ENCODE measurements around the gene ATOSA.

ATOSA gene, protein sequence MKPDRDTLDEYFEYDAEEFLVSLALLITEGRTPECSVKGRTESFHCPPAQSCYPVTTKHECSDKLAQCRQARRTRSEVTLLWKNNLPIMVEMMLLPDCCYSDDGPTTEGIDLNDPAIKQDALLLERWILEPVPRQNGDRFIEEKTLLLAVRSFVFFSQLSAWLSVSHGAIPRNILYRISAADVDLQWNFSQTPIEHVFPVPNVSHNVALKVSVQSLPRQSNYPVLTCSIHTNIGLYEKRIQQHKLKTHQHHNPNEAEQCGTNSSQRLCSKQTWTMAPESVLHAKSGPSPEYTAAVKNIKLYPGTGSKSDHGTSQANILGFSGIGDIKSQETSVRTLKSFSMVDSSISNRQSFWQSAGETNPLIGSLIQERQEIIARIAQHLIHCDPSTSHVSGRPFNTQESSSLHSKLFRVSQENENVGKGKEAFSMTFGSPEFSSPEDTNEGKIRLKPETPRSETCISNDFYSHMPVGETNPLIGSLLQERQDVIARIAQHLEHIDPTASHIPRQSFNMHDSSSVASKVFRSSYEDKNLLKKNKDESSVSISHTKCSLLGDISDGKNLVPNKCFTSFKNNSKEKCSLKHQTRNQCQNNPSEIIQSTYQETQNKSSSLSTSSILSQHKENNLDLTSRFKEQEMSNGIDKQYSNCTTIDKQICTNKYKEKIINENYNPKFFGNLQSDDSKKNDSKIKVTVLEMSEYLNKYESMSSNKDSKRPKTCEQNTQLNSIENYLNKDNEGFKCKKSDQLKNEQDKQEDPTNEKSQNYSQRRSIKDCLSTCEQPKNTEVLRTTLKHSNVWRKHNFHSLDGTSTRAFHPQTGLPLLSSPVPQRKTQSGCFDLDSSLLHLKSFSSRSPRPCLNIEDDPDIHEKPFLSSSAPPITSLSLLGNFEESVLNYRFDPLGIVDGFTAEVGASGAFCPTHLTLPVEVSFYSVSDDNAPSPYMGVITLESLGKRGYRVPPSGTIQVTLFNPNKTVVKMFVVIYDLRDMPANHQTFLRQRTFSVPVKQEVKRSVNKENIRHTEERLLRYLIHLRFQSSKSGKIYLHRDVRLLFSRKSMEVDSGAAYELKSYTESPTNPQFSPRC

DNA sequence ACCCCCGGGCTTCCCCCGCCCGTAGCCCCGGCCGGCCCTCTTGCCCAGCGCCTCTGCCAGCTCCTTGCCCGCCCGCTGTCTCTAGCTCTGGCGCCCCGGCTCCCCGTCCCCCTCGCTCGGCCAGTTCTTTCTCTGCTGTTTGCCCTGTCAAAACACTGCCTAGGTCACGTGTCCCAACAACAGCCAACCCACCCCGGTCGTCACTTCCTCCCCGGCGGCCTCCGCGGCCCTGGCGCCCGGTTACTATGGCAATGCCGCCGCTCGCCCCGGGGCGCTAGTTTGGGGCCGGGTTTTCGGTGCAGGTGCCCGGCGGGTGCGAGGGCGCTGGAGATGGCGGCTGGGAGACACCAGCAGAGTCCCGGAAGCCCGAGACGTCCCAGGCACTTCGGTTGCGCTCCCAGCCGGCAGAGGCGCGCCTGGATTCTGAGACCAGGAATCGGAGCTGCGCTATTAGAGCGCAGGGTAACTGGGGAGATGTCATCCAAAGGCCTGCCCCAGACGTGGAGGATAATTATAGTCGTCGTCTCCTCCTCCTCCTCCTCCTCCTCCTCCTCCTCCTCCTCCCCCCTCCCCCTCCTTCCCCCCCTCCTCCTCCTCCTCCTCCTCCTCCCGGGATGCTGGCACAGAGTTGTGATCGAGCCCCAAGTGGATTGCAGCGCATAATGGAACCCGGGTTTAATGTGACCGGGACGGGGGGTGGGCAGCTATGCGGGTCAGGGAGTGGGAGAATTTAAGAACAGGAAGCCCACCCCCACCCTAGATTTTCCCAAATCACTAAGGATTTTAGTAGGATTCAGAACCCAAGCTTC, at the start of gene ATOSA:
Gene ATOSA, minus strand, starts transcription at position 157 of the 809 bp plus-strand sequence. CDS start 1,367 bp downstream, outside the sequence.
- FAIRE-seq: peak; percentile 91
- DNase-seq (ENCODE audit: extremely low spot score, insufficient read length, low read depth): peak; percentile 57

DNA sequence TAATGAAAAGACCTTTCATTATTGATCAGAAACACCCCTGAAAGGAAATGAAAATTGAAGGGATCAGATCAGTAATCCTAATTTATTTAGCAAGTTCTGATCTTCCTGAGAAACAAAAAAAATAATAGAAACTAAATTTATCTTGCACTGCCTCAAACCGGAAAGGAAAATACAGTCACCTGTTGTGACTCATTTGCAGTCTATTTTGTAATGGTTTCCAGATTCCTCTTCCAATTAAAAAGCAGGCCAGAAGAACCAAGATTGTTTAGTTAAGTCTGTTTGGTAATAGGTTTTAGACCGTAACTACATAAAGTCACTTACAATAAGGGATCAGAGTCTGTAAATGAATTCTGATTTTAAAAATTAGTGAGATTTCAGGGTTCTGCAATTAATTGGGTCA, 49.7 kb upstream of the ATOSA start:
- FAIRE-seq: no peak
- no peak for DNase-seq (ENCODE audit: extremely low spot score, insufficient read length, low read depth)

DNA sequence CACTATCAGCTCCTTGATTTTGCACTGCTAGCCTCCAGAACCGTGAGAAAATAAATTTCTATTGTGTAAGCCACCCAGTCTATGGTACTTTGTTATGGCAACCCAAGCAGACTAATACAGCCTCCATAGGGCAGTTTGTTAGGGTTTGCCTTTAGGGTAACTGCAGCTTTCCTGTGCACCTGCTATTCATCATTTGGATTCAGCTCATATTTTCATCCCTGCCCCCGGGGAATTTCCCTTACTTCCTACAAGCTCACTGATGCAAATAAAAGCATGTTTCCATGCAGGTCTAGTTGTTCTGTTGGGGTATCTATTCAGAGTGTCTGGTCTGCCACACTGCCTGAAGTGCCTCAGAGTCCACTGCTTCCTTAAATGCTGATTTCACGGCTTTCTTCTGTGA, 48.6 kb upstream of the ATOSA start:
- DNase-seq (ENCODE audit: extremely low spot score, insufficient read length, low read depth) (no peak), FAIRE-seq (no peak)

DNA sequence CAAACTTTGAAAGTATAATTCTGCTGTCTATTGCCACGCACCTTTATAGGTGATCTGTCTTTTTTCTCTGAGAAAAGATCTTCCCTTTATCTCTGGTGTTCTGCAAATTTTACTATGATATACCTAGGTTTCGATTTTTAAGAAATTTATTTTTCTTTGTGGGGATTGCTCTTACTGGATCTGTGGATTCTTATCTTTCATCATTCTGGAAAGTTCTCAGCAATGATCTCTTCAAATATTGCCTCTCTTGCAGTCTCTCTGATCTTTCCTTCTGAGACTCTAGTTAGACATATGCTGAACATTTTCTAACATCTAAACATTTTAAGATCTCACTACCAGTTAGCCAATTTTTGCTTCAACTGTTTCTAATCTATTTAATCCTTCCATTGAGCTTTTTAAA, 47.0 kb upstream of the ATOSA start:
- FAIRE-seq (no peak), DNase-seq (ENCODE audit: extremely low spot score, insufficient read length, low read depth) (no peak)

DNA sequence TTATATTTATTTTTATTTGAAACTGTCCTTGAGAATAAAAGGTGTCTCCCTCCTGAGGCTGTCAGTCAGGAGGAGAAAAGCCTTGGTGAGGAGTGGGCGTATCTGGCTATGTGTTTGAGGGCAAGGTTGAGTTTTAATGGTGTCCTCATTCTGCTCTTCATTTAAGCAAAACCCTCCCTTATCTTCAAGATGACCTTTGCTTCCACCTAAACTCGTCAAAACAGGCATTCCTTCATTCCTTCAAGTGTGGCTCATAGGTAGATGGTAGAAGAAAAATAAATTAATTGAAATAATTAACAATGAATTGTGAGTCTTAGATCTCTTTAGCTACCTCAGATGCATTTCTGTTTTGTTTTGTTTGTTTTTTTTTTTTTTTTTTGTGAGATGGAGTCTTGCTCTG, 39.4 kb upstream of the ATOSA start:
- DNase-seq (ENCODE audit: extremely low spot score, insufficient read length, low read depth) (no peak), FAIRE-seq (no peak)

DNA sequence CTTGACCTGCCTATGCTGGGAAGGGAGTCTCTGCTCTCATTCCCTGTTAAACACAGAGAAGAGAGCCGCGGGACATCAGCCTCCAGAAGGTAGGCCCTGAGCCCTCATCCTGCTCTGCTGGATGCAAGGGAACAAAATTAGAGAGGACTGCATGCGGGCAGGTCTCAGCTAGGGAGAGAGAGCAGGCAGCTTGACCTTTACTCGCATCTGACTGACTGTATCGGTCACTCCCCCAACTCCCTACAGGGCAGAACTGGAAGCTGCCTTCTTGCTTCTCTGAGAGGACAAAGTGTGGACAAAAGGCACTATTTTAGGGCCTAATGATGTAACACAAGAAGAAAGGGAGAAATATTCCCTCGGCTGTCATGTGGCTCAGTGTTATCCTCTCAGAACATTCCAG, 38.7 kb upstream of the ATOSA start:
- no peak for FAIRE-seq

DNA sequence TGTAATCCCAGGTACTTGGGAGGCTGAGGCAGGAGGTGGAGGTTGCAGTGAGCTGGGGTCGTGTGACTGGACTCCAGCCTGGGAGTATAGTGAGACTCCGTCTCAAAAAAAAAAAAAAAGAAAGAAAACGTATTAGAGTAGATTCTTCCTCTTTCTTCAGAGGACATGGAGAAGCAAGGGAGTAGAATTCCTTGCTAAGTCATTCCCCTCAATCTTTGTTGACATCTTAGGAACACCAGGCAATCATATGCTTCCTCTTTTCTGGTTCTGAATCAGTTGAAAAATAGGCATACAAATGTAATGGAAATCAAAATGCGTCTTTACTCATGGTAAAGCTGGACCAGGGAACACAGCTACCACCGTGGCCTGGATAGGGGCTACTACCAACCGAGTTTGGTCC, 38.3 kb upstream of the ATOSA start:
- FAIRE-seq (no peak), DNase-seq (ENCODE audit: extremely low spot score, insufficient read length, low read depth) (no peak)

More for the DNA sequence above, 38.7 kb upstream of the ATOSA start:
- DNase-seq (ENCODE audit: extremely low spot score, insufficient read length, low read depth): no peak

DNA sequence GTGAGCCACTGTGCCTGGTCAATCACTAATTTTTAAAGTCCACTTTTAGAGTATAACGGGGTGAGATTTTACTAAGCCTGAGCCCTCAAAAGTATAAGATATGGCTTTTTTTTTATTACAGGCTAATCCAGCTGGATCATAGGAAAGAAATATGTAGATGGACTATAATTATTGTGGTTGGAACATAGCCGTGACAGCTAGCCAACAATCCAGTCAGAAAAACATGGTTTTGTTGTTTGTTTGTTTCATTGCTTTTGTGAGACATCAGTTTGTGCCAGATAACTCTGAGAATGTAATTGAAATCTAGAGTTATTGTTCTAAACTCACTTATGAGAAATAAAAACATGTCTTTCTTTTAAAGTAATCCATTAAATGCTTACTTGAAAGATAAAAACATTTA, 37.3 kb upstream of the ATOSA start:
- DNase-seq (ENCODE audit: extremely low spot score, insufficient read length, low read depth) (no peak), FAIRE-seq (no peak)

DNA sequence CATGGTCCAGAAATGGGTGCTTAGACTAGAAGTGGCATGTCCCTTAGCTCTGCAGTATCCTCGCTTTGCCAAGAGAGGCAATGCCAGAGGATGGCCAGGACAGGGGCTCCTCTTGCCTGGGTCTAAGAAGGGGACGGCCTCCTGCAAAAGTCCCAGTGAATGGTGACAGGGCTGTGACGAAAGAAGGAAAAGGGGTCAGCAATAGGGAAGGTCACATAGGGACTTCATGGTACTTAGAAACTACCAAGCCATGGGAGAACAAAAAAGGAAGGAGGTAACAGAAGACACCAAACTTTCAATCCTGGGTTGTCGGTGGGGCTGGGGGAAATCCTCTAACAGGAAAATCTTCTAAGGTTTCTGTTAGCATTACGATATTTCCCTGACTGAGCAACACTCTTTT, 36.2 kb upstream of the ATOSA start:
- FAIRE-seq (no peak), DNase-seq (ENCODE audit: extremely low spot score, insufficient read length, low read depth) (no peak)

DNA sequence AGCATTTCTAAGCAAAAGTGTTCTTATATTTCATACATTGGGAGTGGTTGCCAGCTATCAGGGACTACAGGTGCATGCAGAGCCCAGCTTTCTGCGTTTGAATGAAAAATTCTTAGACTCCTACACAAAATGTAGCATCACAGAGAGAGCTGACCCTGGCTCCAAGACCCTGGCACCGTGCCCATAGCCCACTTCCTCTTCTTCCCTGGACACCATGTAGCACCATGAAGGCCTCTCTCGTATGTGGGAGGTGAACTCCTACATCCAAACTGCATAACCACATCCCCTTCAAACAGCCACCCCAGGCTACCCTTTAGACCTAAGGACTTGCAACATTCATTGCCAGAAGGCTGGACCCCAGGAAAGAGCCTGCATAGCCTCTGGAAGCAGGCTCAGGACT, 35.8 kb upstream of the ATOSA start:
- DNase-seq (ENCODE audit: extremely low spot score, insufficient read length, low read depth) (no peak), FAIRE-seq (no peak)

DNA sequence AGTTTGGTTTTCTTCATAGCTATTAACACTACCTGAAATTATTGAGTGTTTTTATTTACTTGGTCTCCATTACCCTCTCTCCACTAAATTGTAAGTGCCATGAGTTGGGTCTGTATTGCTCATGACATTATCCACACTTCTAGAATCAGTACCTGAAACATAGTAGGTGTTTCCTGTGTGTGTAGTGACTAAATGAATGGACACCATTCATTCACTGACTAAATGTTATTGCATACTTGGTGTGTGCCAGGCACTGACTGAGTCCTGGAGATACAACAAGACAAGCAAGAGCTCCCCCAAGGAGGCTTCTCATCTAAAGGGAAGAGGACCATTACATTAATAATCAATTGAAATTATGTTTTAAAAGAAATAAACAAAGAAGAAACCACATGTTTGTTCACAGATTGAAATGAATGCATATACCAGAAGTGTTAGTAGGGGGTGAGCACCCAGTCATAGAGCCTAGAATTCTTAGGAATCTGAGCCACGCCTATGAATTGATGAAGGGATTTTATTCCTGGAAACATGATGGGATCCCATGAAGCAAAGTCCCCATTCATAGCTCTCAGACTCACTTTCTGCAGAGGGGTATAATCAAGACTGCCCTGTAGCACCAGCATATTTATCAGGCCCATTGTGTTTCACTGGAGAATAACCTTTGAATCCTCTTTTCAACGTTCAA, 31.7 kb upstream of the ATOSA start:
- FAIRE-seq: peak; percentile 15

DNA sequence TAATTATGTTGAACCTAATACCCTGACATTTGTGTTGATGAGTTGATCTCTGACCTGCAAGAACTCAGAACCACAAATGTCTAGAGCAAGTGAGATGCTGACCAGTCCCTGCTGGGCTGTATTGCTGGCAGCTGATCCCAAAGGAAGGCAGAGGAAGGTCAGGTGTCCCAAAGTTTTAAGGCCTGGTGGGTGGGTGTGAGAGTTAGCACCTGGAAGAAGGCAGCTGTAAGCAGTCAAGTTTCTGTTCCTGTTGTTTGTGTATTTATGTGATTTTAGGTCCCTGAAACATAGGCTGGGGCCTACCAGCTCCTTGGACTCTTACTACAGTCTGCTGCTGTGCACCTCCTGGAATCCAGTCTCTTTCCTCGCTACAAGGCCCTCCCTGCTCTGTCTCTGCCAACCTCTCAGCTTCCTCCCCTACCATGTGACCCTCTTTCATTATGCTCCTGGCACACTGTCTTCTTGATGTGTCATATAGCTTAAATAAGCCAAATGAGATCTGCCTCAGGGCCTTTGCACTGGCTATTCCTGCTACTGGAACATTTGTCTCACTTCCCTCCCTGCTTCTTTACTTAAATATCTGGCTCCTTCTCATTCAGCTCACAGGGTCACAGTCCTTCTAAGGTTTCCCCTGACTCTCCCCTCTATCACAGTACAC, 31.0 kb upstream of the ATOSA start:
- FAIRE-seq: no peak
- no peak for DNase-seq (ENCODE audit: extremely low spot score, insufficient read length, low read depth)

More for the DNA sequence above, 31.7 kb upstream of the ATOSA start:
- no peak for DNase-seq (ENCODE audit: extremely low spot score, insufficient read length, low read depth)

DNA sequence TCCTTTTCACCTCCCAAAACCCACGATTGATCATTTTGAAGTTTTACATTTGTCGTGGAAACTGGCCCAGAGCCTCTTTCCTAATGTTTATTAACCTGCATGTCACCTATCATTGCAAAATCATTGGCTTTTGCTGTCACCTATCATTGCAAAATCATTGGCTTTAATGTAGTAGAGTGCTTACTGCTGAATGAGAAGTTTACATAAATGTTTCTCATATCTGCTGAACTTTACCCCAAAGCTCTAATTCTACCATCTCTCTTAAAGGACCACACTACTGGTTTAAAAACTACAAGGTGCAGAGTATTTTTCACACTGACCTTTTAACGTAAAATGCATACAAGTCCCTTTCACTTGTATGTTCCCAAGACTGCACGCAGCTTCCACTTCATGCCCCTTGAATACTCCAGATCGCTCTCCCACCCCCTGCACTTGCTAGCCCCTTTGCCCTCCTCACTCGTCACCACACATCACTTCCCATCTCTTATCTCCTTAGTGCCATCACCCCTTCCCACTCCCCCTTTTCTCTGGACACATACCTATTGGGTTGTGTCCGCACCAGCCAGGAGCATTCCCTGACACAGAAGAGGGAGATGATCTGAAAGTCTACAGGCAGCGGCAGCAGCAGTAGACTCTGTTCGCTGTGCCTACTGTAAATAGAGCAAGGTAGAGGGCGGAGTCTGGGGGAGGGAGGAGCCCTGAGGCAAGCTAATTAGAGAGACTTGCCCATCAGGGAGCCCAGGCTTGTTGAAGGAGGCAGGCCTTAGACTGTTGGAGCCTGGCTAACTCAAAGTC, 30.2 kb upstream of the ATOSA start:
- FAIRE-seq: peak; percentile 89
- DNase-seq (ENCODE audit: extremely low spot score, insufficient read length, low read depth): peak; percentile 17

DNA sequence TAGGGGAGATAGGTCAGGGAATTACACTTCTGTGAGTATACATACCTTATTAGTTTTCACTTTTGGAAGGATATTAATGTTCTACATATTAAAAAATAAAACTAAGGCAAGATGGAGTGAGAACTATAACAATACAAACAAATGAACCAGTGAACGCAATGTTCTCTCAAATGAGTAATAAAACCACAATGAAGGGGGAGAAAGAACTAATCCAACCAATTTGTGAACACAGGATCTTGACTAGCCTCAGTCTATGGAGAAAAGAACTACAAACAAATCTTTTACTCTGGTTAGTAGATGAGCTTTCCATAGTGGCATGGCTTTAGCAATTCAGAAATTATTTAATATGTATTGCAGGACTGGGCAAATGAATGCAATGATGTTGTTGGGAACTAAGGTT, 26.9 kb upstream of the ATOSA start:
- FAIRE-seq: no peak
- DNase-seq (ENCODE audit: extremely low spot score, insufficient read length, low read depth): no peak

DNA sequence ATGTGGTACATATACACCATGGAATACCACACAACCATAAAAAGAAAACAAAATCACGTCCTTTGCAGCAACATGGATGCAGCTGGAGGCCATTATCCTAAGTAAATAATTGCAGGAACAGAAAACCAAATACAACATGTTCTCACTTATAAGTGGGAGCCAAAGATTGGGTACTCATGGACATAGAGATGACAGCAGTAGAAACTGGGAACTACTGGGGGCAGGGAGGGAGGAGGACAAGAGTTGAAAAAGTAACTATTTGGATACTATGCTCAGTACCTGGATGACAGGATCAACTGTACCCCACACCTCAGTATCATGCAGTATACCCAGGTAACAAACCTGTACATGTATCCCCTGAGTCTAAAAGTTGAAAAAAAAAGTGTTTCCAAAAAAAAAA, 23.2 kb upstream of the ATOSA start:
- FAIRE-seq: no peak
- no peak for DNase-seq (ENCODE audit: extremely low spot score, insufficient read length, low read depth)

DNA sequence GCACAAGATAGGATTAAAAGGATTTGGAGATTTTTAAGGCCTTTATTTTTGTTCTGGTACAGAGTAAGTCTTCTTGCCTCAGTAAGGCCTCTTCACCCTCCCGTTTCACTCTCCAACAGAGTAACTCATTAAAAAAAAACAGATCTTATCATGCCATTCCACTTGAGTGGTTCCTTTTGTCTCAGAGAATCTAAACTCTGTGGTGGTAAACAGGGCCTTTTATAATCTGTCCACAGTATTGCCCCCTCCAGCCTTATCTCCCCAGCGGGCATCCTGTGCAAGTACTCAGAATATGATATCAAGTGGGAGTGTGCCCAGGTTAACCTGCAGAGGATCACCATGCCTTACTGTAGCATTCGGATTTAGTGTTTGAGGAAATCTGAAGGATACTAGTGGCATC, 20.3 kb upstream of the ATOSA start:
- no peak for DNase-seq (ENCODE audit: extremely low spot score, insufficient read length, low read depth)
- no peak for FAIRE-seq

DNA sequence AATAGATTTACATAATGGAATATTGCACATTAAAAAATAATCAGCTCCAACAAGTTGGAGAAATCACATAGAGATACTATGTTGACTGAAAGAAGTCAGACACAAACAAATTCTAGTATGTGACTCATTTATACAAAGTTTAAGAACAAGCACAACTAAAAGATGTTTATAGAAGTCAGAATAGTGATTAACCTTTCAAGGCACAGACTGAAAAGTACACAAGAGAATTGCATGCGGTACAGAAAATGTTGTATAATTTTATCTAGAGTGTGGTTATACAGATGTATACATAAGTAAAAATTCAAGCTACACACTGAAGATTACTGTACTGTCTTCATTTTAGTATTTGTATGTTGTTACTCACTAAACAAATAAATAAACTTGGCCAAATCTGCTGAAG, 19.3 kb upstream of the ATOSA start:
- FAIRE-seq: no peak
- no peak for DNase-seq (ENCODE audit: extremely low spot score, insufficient read length, low read depth)

DNA sequence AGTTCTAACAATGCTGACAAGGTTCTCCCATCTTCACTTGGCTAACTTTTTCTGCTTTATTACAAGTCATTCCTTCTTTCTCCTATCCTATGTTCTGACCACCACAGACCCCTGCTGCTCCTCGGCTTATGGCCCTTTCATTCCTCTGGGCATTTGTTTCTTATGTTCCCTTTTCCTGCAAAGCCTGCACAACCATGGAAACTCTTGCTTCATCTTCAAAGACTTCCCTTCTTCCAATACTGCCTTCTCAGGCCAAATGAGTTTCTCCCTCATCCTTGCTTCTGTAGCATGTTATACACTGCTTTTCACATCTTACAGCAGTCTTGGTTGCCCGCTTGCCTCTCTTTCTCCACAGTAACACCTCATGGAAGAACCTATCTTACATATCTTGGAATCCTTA, 17.9 kb upstream of the ATOSA start:
- FAIRE-seq (no peak), DNase-seq (ENCODE audit: extremely low spot score, insufficient read length, low read depth) (no peak)

Data from GM18507 (cell line).